ENCODE measurements around the gene FAT2. TPM values are rescaled to one million over a fixed set of nuclear protein-coding genes. Genes with fewer than 3 reads are reported as not detected.

Gene FAT2
- total and polyA plus RNA-seq, 2 donors (not counting 1 experiment from before 2014, with no cell fraction given) = not detected

DNA sequence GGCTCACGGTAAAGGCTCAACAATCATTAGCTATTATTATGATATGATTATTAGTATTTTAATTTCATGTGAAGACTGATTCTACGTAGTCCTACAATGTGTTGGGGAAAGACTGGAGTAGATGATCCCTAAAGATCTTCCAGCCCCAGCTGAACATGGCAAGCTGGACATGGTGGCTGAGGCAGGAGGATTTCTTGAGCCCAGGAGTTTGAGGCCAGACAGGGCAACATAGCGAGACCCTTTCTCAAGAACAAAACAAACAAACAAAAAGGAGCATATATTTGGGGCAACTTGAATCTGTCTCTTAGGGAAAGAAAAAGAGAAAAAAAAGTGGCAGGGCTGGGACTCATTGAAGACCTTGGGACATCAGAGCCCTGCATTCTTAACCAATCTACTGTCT is 16.2 kb upstream of the FAT2 start:
- no peak overlapping the region for H3K4me3 ChIP-seq (ENCODE audit: control extremely low read depth in 1 of 5, extremely low read depth in 1 of 5, insufficient read depth in 1 of 5, low read depth in 2 of 5, low read length in 4 of 5)
- ChIA-PET POLR2A (no interaction called here), CTCF (no interaction called here)
- no peak for DNase-seq
- H3K79me2 ChIP-seq (ENCODE audit: control insufficient read depth, insufficient read depth, low read length) = no peaks in the 10 kb centered on the region
- TF ChIP-seq, protein P1, sequence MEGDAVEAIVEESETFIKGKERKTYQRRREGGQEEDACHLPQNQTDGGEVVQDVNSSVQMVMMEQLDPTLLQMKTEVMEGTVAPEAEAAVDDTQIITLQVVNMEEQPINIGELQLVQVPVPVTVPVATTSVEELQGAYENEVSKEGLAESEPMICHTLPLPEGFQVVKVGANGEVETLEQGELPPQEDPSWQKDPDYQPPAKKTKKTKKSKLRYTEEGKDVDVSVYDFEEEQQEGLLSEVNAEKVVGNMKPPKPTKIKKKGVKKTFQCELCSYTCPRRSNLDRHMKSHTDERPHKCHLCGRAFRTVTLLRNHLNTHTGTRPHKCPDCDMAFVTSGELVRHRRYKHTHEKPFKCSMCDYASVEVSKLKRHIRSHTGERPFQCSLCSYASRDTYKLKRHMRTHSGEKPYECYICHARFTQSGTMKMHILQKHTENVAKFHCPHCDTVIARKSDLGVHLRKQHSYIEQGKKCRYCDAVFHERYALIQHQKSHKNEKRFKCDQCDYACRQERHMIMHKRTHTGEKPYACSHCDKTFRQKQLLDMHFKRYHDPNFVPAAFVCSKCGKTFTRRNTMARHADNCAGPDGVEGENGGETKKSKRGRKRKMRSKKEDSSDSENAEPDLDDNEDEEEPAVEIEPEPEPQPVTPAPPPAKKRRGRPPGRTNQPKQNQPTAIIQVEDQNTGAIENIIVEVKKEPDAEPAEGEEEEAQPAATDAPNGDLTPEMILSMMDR (IDR thresholded peaks at IDR 0.05) = no peak
- no peak for TF ChIP-seq EZH2 (IDR thresholded peaks at IDR 0.05; ENCODE audit: borderline replicate concordance, insufficient read depth, low read depth, low read length, poor library complexity, severe bottlenecking)
- Mint-ChIP-seq H3K4me1 (no peaks in the 10 kb centered on the region), H3K27me3 (peaks cover 32% of the 10 kb centered on the region), H3K9me3 (ENCODE audit: insufficient read depth) (no peaks in the 10 kb centered on the region), H3K27ac (no peak overlapping the region), H3K4me3 (no peak overlapping the region)
- WGBS (ENCODE audit: insufficient coverage) = no CpG with 5 or more reads among the region's 3 CpGs
- no peak overlapping the region for H3K4me2 ChIP-seq (replicated peaks; ENCODE audit: low read depth, low read length, poor library complexity, severe bottlenecking)
- H3K36me3 ChIP-seq (replicated peaks in 1 of 2; ENCODE audit: control extremely low read depth in 1 of 2, control insufficient read depth in 1 of 2, extremely low read depth in 1 of 2, insufficient read depth in 2 of 2, low read length in 1 of 2) = no peaks in the 10 kb centered on the region
- H4K20me1 ChIP-seq (ENCODE audit: control insufficient read depth, insufficient read depth, low read length, poor library complexity, severe bottlenecking) = no peaks in the 10 kb centered on the region
- ATAC-seq (ENCODE audit: low read depth) = no peak
- H3K4me1 ChIP-seq (ENCODE audit: control insufficient read depth in 2 of 2, insufficient read depth in 2 of 2, low read length in 2 of 2) = no peaks in the 10 kb centered on the region
- intact Hi-C loops (cut with micrococcal nuclease) = no loop called here
- peaks cover 0 to 1% (median 0%) of the 10 kb centered on the region in 4 experiments for H3K27me3 ChIP-seq (replicated peaks in 1 of 4; ENCODE audit: control extremely low read depth in 1 of 4, control insufficient read depth in 3 of 4, insufficient read depth in 4 of 4, low read length in 3 of 4)
- no peak overlapping the region for H3K27ac ChIP-seq (ENCODE audit: low read length in 2 of 2)
- no peak overlapping the region for H3K9ac ChIP-seq (ENCODE audit: low read length)
- H3K9me3 ChIP-seq (ENCODE audit: control extremely low read depth in 1 of 3, control insufficient read depth in 2 of 3, insufficient read depth in 1 of 3, low read length in 2 of 3) = no peaks in the 10 kb centered on the region
- H2AFZ ChIP-seq (ENCODE audit: insufficient read depth, low read depth, low read length, poor library complexity, severe bottlenecking) = no peak overlapping the region

- DNase-seq (no peak), ATAC-seq (ENCODE audit: low read depth) (no peak)
- Histone ChIP-seq H3K9me3 (ENCODE audit: control extremely low read depth in 1 of 3, control insufficient read depth in 2 of 3, insufficient read depth in 1 of 3, low read length in 2 of 3) (no peaks in the 10 kb centered on the region), H4K20me1 (ENCODE audit: control insufficient read depth, insufficient read depth, low read length, poor library complexity, severe bottlenecking) (no peaks in the 10 kb centered on the region), H3K4me2 (replicated peaks; ENCODE audit: low read depth, low read length, poor library complexity, severe bottlenecking) (no peak overlapping the region), H3K27ac (ENCODE audit: low read length in 2 of 2) (no peak overlapping the region), H3K79me2 (ENCODE audit: control insufficient read depth, insufficient read depth, low read length) (no peaks in the 10 kb centered on the region), H2AFZ (ENCODE audit: insufficient read depth, low read depth, low read length, poor library complexity, severe bottlenecking) (no peak overlapping the region), H3K36me3 (replicated peaks in 1 of 2; ENCODE audit: control extremely low read depth in 1 of 2, control insufficient read depth in 1 of 2, extremely low read depth in 1 of 2, insufficient read depth in 2 of 2, low read length in 1 of 2) (no peaks in the 10 kb centered on the region), H3K27me3 (replicated peaks in 1 of 4; ENCODE audit: control extremely low read depth in 1 of 4, control insufficient read depth in 3 of 4, insufficient read depth in 4 of 4, low read length in 3 of 4) (peaks cover 0 to 3% (median 0%) of the 10 kb centered on the region in 4 experiments), H3K9ac (ENCODE audit: low read length) (no peak overlapping the region), H3K4me3 (ENCODE audit: control extremely low read depth in 1 of 5, extremely low read depth in 1 of 5, insufficient read depth in 1 of 5, low read depth in 2 of 5, low read length in 4 of 5) (no peak overlapping the region), H3K4me1 (ENCODE audit: control insufficient read depth in 2 of 2, insufficient read depth in 2 of 2, low read length in 2 of 2) (no peaks in the 10 kb centered on the region)
- no CpG with 5 or more reads among the region's 3 CpGs for WGBS (ENCODE audit: insufficient coverage)
- TF ChIP-seq, protein P1 (IDR thresholded peaks at IDR 0.05) = no peak
- TF ChIP-seq EZH2 (IDR thresholded peaks at IDR 0.05; ENCODE audit: borderline replicate concordance, insufficient read depth, low read depth, low read length, poor library complexity, severe bottlenecking) = no peak
- Mint-ChIP-seq H3K27ac (no peak overlapping the region), H3K9me3 (ENCODE audit: insufficient read depth) (no peaks in the 10 kb centered on the region), H3K4me1 (no peaks in the 10 kb centered on the region), H3K4me3 (no peak overlapping the region), H3K27me3 (peaks cover 31% of the 10 kb centered on the region)
- ChIA-PET POLR2A (no interaction called here), CTCF (no interaction called here)
- intact Hi-C loops (cut with micrococcal nuclease) = no loop called here
Observed at GRCh38 chr5:151605559-151605958, 14.4 kb upstream of the FAT2 start.
